GM12878 (cell line): ENCODE data around the gene ST3GAL5. TPM values are rescaled to one million over a fixed set of nuclear protein-coding genes. Genes with fewer than 3 reads are reported as not detected.

Experiments
- ATAC-seq: fragments of 200-7000 bp; cut with Tn5 transposase; 3 replicates; pipeline ENCODE4 v1.9.1; 2020; ENCODE audit warnings: mild to moderate bottlenecking, moderate library complexity
- BruUV-seq: library from RNA; stranded (reverse); fragments of 400-500 nt; replicated peaks from 2 replicates; lab custom pipeline; 2021; lab: Mats Ljungman, UMichigan
- CTCF ChIA-PET: fragments of 300-600 bp; sonication (Branson Sonifier 250); formaldehyde crosslinking; extraction: SDS; loops from one replicate; lab custom pipeline; 2021; ENCODE audit warnings: inconsistent platforms; lab: Yijun Ruan, JAX
- POLR2A ChIA-PET: fragments of 350-600 bp; formaldehyde crosslinking; extraction: SDS; loops from one replicate; lab custom pipeline; 2021; ENCODE audit warnings: inconsistent platforms; lab: Charles Lee
- RAD21 ChIA-PET: fragments of 300-600 bp; sonication (Branson Sonifier 250); formaldehyde crosslinking; loops from one replicate; lab custom pipeline; 2023; ENCODE audit warnings: antibody characterized with exemption; ENCODE audit not compliant: unreplicated experiment; lab: Charles Lee
- SMC1A ChIA-PET: fragments of 300-600 bp; sonication (Branson Sonifier 250); formaldehyde crosslinking; loops from one replicate; lab custom pipeline; 2023; ENCODE audit not compliant: unreplicated experiment, uncharacterized antibody; lab: Charles Lee
- DNase-seq: peaks from one replicate; pipeline ENCODE4 v3.0.0-alpha.2; 2011; ENCODE audit warnings: low read depth, low spot score
- FAIRE-seq: peaks from 3 replicates; lab custom pipeline; 2011; peaks lifted over from hg19 to GRCh38; lab: Jason Lieb, UNC
- H2AFZ ChIP-seq: 2 replicates; pipeline ENCODE4 v1.6.0; 2011; ENCODE audit warnings: low read depth, low read length, control low read depth; ENCODE audit not compliant: control insufficient read depth
- H3K27ac ChIP-seq: 2 replicates; pipeline ENCODE4 v1.5.1; 2011; ENCODE audit warnings: control low read depth; ENCODE audit not compliant: control insufficient read depth, insufficient read depth
- H3K27me3 ChIP-seq, 2 experiments: replicated peaks in 1 of 2; 2 replicates each; pipeline versions ENCODE4 v1.6.0 to v1.6.1; 2011; ENCODE audit warnings: low read length in 1 of 2; ENCODE audit not compliant: control insufficient read depth in 2 of 2, insufficient read depth in 2 of 2
- H3K36me3 ChIP-seq, 2 experiments: 2 replicates each; pipeline ENCODE4 v1.5.1; 2011; ENCODE audit warnings: low read length in 1 of 2; ENCODE audit not compliant: control insufficient read depth in 2 of 2, insufficient read depth in 2 of 2
- H3K4me1 ChIP-seq: 2 replicates; pipeline ENCODE4 v1.6.1; 2011; ENCODE audit warnings: mild to moderate bottlenecking, low read length, moderate library complexity, mixed read lengths; ENCODE audit not compliant: control insufficient read depth, insufficient read depth
- H3K4me2 ChIP-seq: 2 replicates; pipeline ENCODE4 v1.6.0; 2011; ENCODE audit warnings: control low read depth; ENCODE audit not compliant: control insufficient read depth, insufficient read depth
- H3K4me3 ChIP-seq: fragments of 200-600 bp; sonication (generic); 2 replicates; pipeline ENCODE4 v1.5.1; 2016
- H3K79me2 ChIP-seq: 2 replicates; pipeline ENCODE4 v1.6.0; 2011; ENCODE audit warnings: low read length; ENCODE audit not compliant: control insufficient read depth, insufficient read depth
- H3K9ac ChIP-seq: 2 replicates; pipeline ENCODE4 v1.8.0; 2011; ENCODE audit warnings: low read length, control low read depth, mixed read lengths; ENCODE audit not compliant: control insufficient read depth, insufficient read depth
- H3K9me3 ChIP-seq: replicated peaks from 3 replicates; pipeline ENCODE4 v1.5.1; 2011; ENCODE audit warnings: mild to moderate bottlenecking, low read length; ENCODE audit not compliant: control insufficient read depth, insufficient read depth
- H4K20me1 ChIP-seq: 2 replicates; pipeline ENCODE4 v1.6.0; 2011; ENCODE audit not compliant: control insufficient read depth, insufficient read depth
- BACH1 ChIP-seq: fragments of 450-650 bp; IDR thresholded peaks from 2 replicates; pipeline ENCODE4 v1.6.1; 2017; ENCODE audit warnings: mild to moderate bottlenecking, borderline replicate concordance
- CBX3 ChIP-seq: fragments of 200-600 bp; sonication (generic); IDR thresholded peaks from 2 replicates; pipeline ENCODE4 v1.6.1; 2016; ENCODE audit warnings: low read depth, borderline replicate concordance
- CBX5 ChIP-seq: sonication (generic); IDR thresholded peaks from 2 replicates; pipeline ENCODE4 v1.6.1; 2016; ENCODE audit warnings: low read depth, moderate library complexity, mild to moderate bottlenecking, inconsistent platforms
- CHD2 ChIP-seq: IDR thresholded peaks from 2 replicates; pipeline ENCODE4 v1.6.1; 2011; ENCODE audit warnings: low read depth, low read length, improper control_type of control experiment, borderline replicate concordance
- ELK1 ChIP-seq: IDR thresholded peaks from 2 replicates; pipeline ENCODE4 v1.6.1; 2012; ENCODE audit warnings: low read depth, low read length, improper control_type of control experiment
- ETV6 ChIP-seq, 2 experiments: fragments of 450-650 bp in 1 of 2; IDR thresholded peaks in 1 of 2; conservative IDR thresholded peaks in 1 of 2; 2 replicates each; pipeline ENCODE4 v1.6.1; 2014; ENCODE audit warnings: antibody characterized with exemption in 1 of 2, borderline replicate concordance in 1 of 2, low read depth in 1 of 2, mild to moderate bottlenecking in 1 of 2, moderate library complexity in 1 of 2
- IKZF2 ChIP-seq, 2 experiments: fragments of 450-650 bp; IDR thresholded peaks; 2 replicates each; pipeline ENCODE4 v1.6.1; 2017; ENCODE audit warnings: mild to moderate bottlenecking in 2 of 2, moderate library complexity in 2 of 2
- MLLT1 ChIP-seq: fragments of 450-650 bp; IDR thresholded peaks from 2 replicates; pipeline ENCODE4 v1.6.1; 2016; ENCODE audit warnings: mild to moderate bottlenecking
- MTA3 ChIP-seq: IDR thresholded peaks from 2 replicates; pipeline ENCODE4 v1.6.1; 2012; ENCODE audit warnings: low read length, inconsistent platforms, borderline replicate concordance
- NFIC ChIP-seq: IDR thresholded peaks from 2 replicates; pipeline ENCODE4 v1.6.1; 2012; ENCODE audit warnings: low read depth, mild to moderate bottlenecking, inconsistent platforms, low read length, moderate library complexity
- NR2F1 ChIP-seq: fragments of 450-650 bp; conservative IDR thresholded peaks from 2 replicates; pipeline ENCODE4 v1.6.1; 2017; ENCODE audit warnings: mild to moderate bottlenecking
- SMC3 ChIP-seq: IDR thresholded peaks from 2 replicates; pipeline ENCODE4 v1.6.1; 2011; ENCODE audit warnings: low read length, improper control_type of control experiment, borderline replicate concordance
- USF2 ChIP-seq: IDR thresholded peaks from 2 replicates; pipeline ENCODE4 v1.6.1; 2011; ENCODE audit warnings: low read depth, low read length, improper control_type of control experiment, borderline replicate concordance
- WGBS: methylation state at CpG from one replicate; pipeline ENCODE4 v1.1.6; 2016; ENCODE audit warnings: low lambda C conversion rate; ENCODE audit not compliant: insufficient replicate concordance, insufficient coverage; ENCODE audit errors: missing lambda C conversion rate; 5-methylcytosine and 5-hydroxymethylcytosine counted together
- in situ Hi-C: fragments of 300-500 bp; cut with MboI; formaldehyde crosslinking; loops from 9 replicates; pipeline ENCODE4 v1.14.3; 2018; ENCODE audit warnings: mixed read lengths
- intact Hi-C: fragments of 100-400 bp; cut with micrococcal nuclease; formaldehyde crosslinking; loops from one replicate; pipeline ENCODE4 v1.14.2; 2022; ENCODE audit not compliant: unreplicated experiment
- polyA plus RNA-seq, 11 experiments: library from polyadenylated mRNA; depleted of rRNA in 4 of 11; unstranded in 6 of 11; stranded (reverse) in 5 of 11; fragments of >200 nt; fragmentation: Nextera tagmentation in 4 of 11; fragmentation: Illumina TruSeq in 1 of 11; extraction: Ambion mirVana in 4 of 11; extraction: Trizol in 1 of 11; gene quantifications; 1 replicate in 1 of 11; 2 replicates in 10 of 11; pipeline versions ENCODE4 v1.2.1 to v1.2.3, GENCODE V29; 2011 to 2016; ENCODE audit warnings: inconsistent platforms in 2 of 11, missing spikeins in 2 of 11, low read depth in 1 of 11
- total RNA-seq, 4 experiments: library from RNA; depleted of rRNA in 3 of 4; stranded (reverse); fragments of >200 nt in 3 of 4; fragmentation: Illumina TruSeq in 1 of 4; extraction: Trizol in 1 of 4; gene quantifications; 2 replicates each; pipeline versions ENCODE4 v1.2.1 to v1.2.3, GENCODE V29; 2013 to 2021

Gene ST3GAL5
- total and polyA plus RNA-seq, 10 of the 15 experiments (the other 5 are each of a cell fraction or from before 2014, with no cell fraction given): 5.2 to 60.9 (median 10.2) TPM

GRCh38 chr2:85872536-85873161, 16.1 kb downstream of the ST3GAL5 start:
- H3K79me2 ChIP-seq: no peaks in the 10 kb centered on the region
- H3K4me1 ChIP-seq: no peaks in the 10 kb centered on the region
- TF ChIP-seq CBX3 (no peak), NR2F1 (no peak), MTA3 (no peak), ELK1 (no peak), USF2 (no peak), IKZF2 (IDR thresholded peaks at IDR 0.05) (no peak), CHD2 (no peak), BACH1 (no peak), SMC3 (no peak), CBX5 (no peak), ETV6 (conservative IDR thresholded peaks at IDR 0.05 in 1 of 2, IDR thresholded peaks at IDR 0.05 in 1 of 2; ENCODE audit: borderline replicate concordance in 1 of 2, low read depth in 1 of 2) (no peak), MLLT1 (no peak), NFIC (no peak)
- intact Hi-C loops (no loop called here), in situ Hi-C loops (no loop called here)
- BruUV-seq: no TSS peak
- H3K4me3 ChIP-seq: no peak overlapping the region
- H3K36me3 ChIP-seq: no peaks in the 10 kb centered on the region; a peak in 1 of 4 replicates
- POLR2A ChIA-PET: interaction anchor here (0.6 kb wide), 1 partner anchor 170 kb away, joined by 3 read pairs; no protein-coding TSS in a partner anchor
- RAD21 ChIA-PET: no interaction called here
- 61% methylated on average over 16 of the region's 16 CpGs for WGBS
- no peak overlapping the region for H3K9ac ChIP-seq
- FAIRE-seq: no peak
- no peak overlapping the region for H3K4me2 ChIP-seq
- no peak overlapping the region for H2AFZ ChIP-seq
- no peaks in the 10 kb centered on the region for H4K20me1 ChIP-seq
- no peaks in the 10 kb centered on the region for H3K9me3 ChIP-seq
- CTCF ChIA-PET: interaction anchor here (1.4 to 1.6 kb wide), 2 partner anchors 9 to 45 kb away, joined by 3 to 4 read pairs; no protein-coding TSS in a partner anchor
- DNase-seq: no peak
- H3K27ac ChIP-seq: no peak overlapping the region
- SMC1A ChIA-PET: interaction anchor here (0.7 to 1.1 kb wide), 2 partner anchors 205 to 207 kb away, joined by 3 read pairs; no protein-coding TSS in a partner anchor
- peaks cover 0 to 4% of the 10 kb centered on the region in 2 experiments; a peak in 1 of 4 replicates for H3K27me3 ChIP-seq
- no peak for ATAC-seq
